Measurements from ENCODE around the gene ARHGAP20.

The ARHGAP20 gene

DNA sequence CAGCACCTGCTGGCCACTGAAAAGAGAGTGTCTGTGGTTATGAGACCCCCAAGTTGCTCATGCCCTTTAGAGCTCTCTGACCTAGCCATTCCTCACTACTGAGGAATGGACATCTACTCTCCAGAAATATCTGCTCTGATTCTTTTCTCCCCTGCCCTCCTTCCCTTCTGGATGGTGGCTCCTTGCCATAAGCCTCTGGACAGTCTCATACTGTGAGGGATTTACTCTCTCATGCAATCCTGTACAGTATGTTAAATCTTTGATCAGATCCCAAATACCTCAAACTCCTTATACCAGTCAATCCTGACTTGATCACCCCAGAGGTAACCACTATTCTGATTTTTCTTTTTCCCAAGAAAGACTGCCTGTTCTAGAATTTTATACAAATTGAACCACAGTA is 80.7 kb downstream of the ARHGAP20 start (continued):
- TF ChIP-seq, protein P1, sequence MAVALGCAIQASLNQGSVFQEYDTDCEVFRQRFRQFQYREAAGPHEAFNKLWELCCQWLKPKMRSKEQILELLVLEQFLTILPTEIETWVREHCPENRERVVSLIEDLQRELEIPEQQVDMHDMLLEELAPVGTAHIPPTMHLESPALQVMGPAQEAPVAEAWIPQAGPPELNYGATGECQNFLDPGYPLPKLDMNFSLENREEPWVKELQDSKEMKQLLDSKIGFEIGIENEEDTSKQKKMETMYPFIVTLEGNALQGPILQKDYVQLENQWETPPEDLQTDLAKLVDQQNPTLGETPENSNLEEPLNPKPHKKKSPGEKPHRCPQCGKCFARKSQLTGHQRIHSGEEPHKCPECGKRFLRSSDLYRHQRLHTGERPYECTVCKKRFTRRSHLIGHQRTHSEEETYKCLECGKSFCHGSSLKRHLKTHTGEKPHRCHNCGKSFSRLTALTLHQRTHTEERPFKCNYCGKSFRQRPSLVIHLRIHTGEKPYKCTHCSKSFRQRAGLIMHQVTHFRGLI (tag by site-specific recombination; IDR thresholded peaks at IDR 0.05) = no peak
- TF ChIP-seq, protein P2, sequence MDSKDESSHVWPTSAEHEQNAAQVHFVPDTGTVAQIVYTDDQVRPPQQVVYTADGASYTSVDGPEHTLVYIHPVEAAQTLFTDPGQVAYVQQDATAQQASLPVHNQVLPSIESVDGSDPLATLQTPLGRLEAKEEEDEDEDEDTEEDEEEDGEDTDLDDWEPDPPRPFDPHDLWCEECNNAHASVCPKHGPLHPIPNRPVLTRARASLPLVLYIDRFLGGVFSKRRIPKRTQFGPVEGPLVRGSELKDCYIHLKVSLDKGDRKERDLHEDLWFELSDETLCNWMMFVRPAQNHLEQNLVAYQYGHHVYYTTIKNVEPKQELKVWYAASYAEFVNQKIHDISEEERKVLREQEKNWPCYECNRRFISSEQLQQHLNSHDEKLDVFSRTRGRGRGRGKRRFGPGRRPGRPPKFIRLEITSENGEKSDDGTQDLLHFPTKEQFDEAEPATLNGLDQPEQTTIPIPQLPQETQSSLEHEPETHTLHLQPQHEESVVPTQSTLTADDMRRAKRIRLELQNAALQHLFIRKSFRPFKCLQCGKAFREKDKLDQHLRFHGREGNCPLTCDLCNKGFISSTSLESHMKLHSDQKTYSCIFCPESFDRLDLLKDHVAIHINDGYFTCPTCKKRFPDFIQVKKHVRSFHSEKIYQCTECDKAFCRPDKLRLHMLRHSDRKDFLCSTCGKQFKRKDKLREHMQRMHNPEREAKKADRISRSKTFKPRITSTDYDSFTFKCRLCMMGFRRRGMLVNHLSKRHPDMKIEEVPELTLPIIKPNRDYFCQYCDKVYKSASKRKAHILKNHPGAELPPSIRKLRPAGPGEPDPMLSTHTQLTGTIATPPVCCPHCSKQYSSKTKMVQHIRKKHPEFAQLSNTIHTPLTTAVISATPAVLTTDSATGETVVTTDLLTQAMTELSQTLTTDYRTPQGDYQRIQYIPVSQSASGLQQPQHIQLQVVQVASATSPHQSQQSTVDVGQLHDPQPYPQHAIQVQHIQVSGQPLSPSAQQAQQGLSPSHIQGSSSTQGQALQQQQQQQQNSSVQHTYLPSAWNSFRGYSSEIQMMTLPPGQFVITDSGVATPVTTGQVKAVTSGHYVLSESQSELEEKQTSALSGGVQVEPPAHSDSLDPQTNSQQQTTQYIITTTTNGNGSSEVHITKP (tag by site-specific recombination; IDR thresholded peaks at IDR 0.05) = no peak
- TF ChIP-seq ZNF747 (tag by site-specific recombination; IDR thresholded peaks at IDR 0.05) (no peak), ZNF555 (tag by site-specific recombination; conservative IDR thresholded peaks at IDR 0.05) (no peak), ZFHX2 (tag by site-specific recombination; conservative IDR thresholded peaks at IDR 0.05) (no peak), ZNF146 (tag by site-specific recombination; IDR thresholded peaks at IDR 0.05) (no peak), PRDM1 (tag by site-specific recombination; IDR thresholded peaks at IDR 0.05) (no peak)
- TF ChIP-seq, protein P3, sequence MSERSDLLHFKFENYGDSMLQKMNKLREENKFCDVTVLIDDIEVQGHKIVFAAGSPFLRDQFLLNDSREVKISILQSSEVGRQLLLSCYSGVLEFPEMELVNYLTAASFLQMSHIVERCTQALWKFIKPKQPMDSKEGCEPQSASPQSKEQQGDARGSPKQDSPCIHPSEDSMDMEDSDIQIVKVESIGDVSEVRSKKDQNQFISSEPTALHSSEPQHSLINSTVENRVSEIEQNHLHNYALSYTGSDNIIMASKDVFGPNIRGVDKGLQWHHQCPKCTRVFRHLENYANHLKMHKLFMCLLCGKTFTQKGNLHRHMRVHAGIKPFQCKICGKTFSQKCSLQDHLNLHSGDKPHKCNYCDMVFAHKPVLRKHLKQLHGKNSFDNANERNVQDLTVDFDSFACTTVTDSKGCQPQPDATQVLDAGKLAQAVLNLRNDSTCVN (tag by site-specific recombination; optimal IDR thresholded peaks at IDR 0.05) = no peak
- TF ChIP-seq, protein P4, sequence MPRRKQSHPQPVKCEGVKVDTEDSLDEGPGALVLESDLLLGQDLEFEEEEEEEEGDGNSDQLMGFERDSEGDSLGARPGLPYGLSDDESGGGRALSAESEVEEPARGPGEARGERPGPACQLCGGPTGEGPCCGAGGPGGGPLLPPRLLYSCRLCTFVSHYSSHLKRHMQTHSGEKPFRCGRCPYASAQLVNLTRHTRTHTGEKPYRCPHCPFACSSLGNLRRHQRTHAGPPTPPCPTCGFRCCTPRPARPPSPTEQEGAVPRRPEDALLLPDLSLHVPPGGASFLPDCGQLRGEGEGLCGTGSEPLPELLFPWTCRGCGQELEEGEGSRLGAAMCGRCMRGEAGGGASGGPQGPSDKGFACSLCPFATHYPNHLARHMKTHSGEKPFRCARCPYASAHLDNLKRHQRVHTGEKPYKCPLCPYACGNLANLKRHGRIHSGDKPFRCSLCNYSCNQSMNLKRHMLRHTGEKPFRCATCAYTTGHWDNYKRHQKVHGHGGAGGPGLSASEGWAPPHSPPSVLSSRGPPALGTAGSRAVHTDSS (tag by site-specific recombination; IDR thresholded peaks at IDR 0.05) = no peak

DNA sequence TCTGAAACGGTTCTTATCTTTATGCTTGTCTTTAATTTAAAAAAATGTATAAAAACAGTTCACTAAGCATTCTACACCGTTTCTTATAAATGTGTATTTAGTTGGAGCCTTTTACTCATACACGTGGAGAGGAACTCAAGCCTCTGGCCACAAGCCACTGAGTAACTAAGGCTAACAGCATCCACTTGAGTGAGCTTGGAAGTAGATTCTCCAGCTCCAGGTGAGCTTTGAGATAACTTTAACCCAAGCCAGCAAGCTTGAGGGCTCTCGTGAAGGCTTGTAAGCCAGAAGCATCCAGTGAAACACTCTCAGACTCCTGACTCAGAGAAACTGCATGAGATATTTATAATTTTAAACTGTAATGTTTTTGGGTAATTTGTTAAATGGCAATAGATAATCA is 82.6 kb downstream of the ARHGAP20 start:
- CTCF ChIA-PET = no interaction called here
- H3K27ac ChIP-seq (ENCODE audit: extremely low read depth, low read depth, low read length) = no peak overlapping the region
- H3K4me3 ChIP-seq (ENCODE audit: low read depth, low read length) = no peak overlapping the region
- POLR2A ChIA-PET = no interaction called here
- H3K36me3 ChIP-seq (ENCODE audit: control insufficient read depth in 2 of 2, insufficient read depth in 1 of 2, low read length in 2 of 2) = no peaks in the 10 kb centered on the region
- no peaks in the 10 kb centered on the region for H3K4me1 ChIP-seq (ENCODE audit: control insufficient read depth, insufficient read depth, low read length)
- no peaks in the 10 kb centered on the region for H3K9me3 ChIP-seq (ENCODE audit: control insufficient read depth, insufficient read depth, low read depth, low read length)
- TF ChIP-seq, protein P5, sequence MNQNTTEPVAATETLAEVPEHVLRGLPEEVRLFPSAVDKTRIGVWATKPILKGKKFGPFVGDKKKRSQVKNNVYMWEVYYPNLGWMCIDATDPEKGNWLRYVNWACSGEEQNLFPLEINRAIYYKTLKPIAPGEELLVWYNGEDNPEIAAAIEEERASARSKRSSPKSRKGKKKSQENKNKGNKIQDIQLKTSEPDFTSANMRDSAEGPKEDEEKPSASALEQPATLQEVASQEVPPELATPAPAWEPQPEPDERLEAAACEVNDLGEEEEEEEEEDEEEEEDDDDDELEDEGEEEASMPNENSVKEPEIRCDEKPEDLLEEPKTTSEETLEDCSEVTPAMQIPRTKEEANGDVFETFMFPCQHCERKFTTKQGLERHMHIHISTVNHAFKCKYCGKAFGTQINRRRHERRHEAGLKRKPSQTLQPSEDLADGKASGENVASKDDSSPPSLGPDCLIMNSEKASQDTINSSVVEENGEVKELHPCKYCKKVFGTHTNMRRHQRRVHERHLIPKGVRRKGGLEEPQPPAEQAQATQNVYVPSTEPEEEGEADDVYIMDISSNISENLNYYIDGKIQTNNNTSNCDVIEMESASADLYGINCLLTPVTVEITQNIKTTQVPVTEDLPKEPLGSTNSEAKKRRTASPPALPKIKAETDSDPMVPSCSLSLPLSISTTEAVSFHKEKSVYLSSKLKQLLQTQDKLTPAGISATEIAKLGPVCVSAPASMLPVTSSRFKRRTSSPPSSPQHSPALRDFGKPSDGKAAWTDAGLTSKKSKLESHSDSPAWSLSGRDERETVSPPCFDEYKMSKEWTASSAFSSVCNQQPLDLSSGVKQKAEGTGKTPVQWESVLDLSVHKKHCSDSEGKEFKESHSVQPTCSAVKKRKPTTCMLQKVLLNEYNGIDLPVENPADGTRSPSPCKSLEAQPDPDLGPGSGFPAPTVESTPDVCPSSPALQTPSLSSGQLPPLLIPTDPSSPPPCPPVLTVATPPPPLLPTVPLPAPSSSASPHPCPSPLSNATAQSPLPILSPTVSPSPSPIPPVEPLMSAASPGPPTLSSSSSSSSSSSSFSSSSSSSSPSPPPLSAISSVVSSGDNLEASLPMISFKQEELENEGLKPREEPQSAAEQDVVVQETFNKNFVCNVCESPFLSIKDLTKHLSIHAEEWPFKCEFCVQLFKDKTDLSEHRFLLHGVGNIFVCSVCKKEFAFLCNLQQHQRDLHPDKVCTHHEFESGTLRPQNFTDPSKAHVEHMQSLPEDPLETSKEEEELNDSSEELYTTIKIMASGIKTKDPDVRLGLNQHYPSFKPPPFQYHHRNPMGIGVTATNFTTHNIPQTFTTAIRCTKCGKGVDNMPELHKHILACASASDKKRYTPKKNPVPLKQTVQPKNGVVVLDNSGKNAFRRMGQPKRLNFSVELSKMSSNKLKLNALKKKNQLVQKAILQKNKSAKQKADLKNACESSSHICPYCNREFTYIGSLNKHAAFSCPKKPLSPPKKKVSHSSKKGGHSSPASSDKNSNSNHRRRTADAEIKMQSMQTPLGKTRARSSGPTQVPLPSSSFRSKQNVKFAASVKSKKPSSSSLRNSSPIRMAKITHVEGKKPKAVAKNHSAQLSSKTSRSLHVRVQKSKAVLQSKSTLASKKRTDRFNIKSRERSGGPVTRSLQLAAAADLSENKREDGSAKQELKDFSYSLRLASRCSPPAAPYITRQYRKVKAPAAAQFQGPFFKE (tag by site-specific recombination; IDR thresholded peaks at IDR 0.05; ENCODE audit: borderline replicate concordance) = no peak
- TF ChIP-seq ZNF221 (tag by site-specific recombination; IDR thresholded peaks at IDR 0.05; ENCODE audit: borderline replicate concordance) (no peak), ZNF510 (tag by site-specific recombination; IDR thresholded peaks at IDR 0.05; ENCODE audit: insufficient replicate concordance) (no peak), SCRT2 (tag by site-specific recombination; IDR thresholded peaks at IDR 0.05) (no peak), RBAK (tag by site-specific recombination; IDR thresholded peaks at IDR 0.05) (no peak), ZNF747 (tag by site-specific recombination; IDR thresholded peaks at IDR 0.05) (no peak), ZFP37 (tag by site-specific recombination; IDR thresholded peaks at IDR 0.05) (no peak), ZSCAN30 (tag by site-specific recombination; IDR thresholded peaks at IDR 0.05) (no peak), ZNF2 (tag by site-specific recombination; IDR thresholded peaks at IDR 0.05) (no peak), BCL11B (tag by site-specific recombination; IDR thresholded peaks at IDR 0.05; ENCODE audit: low read depth) (no peak)
- TF ChIP-seq, protein P6, sequence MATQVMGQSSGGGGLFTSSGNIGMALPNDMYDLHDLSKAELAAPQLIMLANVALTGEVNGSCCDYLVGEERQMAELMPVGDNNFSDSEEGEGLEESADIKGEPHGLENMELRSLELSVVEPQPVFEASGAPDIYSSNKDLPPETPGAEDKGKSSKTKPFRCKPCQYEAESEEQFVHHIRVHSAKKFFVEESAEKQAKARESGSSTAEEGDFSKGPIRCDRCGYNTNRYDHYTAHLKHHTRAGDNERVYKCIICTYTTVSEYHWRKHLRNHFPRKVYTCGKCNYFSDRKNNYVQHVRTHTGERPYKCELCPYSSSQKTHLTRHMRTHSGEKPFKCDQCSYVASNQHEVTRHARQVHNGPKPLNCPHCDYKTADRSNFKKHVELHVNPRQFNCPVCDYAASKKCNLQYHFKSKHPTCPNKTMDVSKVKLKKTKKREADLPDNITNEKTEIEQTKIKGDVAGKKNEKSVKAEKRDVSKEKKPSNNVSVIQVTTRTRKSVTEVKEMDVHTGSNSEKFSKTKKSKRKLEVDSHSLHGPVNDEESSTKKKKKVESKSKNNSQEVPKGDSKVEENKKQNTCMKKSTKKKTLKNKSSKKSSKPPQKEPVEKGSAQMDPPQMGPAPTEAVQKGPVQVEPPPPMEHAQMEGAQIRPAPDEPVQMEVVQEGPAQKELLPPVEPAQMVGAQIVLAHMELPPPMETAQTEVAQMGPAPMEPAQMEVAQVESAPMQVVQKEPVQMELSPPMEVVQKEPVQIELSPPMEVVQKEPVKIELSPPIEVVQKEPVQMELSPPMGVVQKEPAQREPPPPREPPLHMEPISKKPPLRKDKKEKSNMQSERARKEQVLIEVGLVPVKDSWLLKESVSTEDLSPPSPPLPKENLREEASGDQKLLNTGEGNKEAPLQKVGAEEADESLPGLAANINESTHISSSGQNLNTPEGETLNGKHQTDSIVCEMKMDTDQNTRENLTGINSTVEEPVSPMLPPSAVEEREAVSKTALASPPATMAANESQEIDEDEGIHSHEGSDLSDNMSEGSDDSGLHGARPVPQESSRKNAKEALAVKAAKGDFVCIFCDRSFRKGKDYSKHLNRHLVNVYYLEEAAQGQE (tag by site-specific recombination; IDR thresholded peaks at IDR 0.05) = no peak
